Mucosa of descending colon (tissue), 3 donors: ENCODE results near the gene OR52N2. TPM values are rescaled to one million over a fixed set of nuclear protein-coding genes. Genes with fewer than 3 reads are reported as not detected.

Experiments
- ATAC-seq: fragments of 200-7000 bp; cut with Tn5 transposase; one replicate; pipeline ENCODE4 v1.9.1; 2020; ENCODE audit warnings: mild to moderate bottlenecking, moderate library complexity
- DNase-seq, 3 donors: peaks; one replicate each; pipeline ENCODE4 v3.0.0-alpha.2; 2020
- H3K36me3 ChIP-seq: fragments of 200-600 bp; one replicate; pipeline ENCODE4 v1.8.0; 2021; ENCODE audit warnings: low read depth, mild to moderate bottlenecking
- H3K4me1 ChIP-seq: fragments of 200-600 bp; one replicate; pipeline ENCODE4 v1.8.0; 2021; ENCODE audit warnings: low read depth, mild to moderate bottlenecking
- H3K4me3 ChIP-seq: fragments of 200-600 bp; one replicate; pipeline ENCODE4 v1.8.0; 2021; ENCODE audit warnings: mild to moderate bottlenecking
- H3K9me3 ChIP-seq: fragments of 200-600 bp; one replicate; pipeline ENCODE4 v1.8.0; 2021; ENCODE audit warnings: mild to moderate bottlenecking
- intact Hi-C, 2 donors: fragments of 100-400 bp; cut with DNase I in 1 of 2; cut with micrococcal nuclease in 1 of 2; formaldehyde crosslinking; loops; one replicate each; pipeline versions ENCODE4 v1.11.0 to v1.11.1; 2022; cut with DNase I, micrococcal nuclease
- total RNA-seq, 3 donors: library from RNA; stranded (reverse); fragmentation: NEBNext Ultra II Directional in 2 of 3; extraction: Animal tissue kit (Norgen Biotek cat#: 25700) in 2 of 3; gene quantifications; one replicate each; pipeline versions ENCODE4 v1.2.1 to v1.2.4, GENCODE V29; 2021 to 2023
- TF ChIP-seq, protein P1 (sequence below): fragments of 200-600 bp; IDR thresholded peaks from one replicate; pipeline ENCODE4 v1.8.0; 2022; ENCODE audit warnings: antibody characterized with exemption, mild to moderate bottlenecking
- donor health status: DM: no; HTN: no; CAD: no; lungs with moderate emphysema.
- donor health status: DM: no; HTN: no; CAD: no.
- donor health status: DM: no; HTN: yes; CAD: no.

Gene OR52N2
- total RNA-seq, 3 donors from 2014 or later = not detected

DNA sequence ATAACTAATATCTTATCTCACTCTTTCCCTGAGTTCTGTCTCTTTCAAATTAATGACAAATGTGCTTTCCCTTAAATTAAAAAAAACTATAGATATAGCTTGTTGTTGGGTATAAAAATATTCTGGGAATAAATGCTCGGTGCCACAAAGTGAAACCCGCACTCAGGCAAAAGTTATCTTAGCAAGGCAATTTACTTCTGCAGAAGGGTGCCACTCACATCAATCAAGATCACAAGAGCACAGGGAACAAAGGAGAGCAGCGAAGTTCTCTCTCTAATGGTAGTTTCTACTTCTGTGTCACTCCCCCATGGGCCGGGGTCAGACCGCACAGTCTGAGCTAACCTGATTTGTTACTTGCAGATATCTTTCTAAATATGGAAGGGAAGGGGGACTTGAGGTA lies 4.7 kb upstream of the OR52N2 start:
- no peaks in the 10 kb centered on the region for H3K36me3 ChIP-seq
- H3K4me1 ChIP-seq = no peaks in the 10 kb centered on the region
- no peak overlapping the region for H3K4me3 ChIP-seq
- no peak for ATAC-seq
- intact Hi-C loops = loop anchor here in 1 of 2 donors (10.0 kb wide), 1 partner anchor 329 kb away; no protein-coding TSS in a partner anchor
- TF ChIP-seq, protein P1, sequence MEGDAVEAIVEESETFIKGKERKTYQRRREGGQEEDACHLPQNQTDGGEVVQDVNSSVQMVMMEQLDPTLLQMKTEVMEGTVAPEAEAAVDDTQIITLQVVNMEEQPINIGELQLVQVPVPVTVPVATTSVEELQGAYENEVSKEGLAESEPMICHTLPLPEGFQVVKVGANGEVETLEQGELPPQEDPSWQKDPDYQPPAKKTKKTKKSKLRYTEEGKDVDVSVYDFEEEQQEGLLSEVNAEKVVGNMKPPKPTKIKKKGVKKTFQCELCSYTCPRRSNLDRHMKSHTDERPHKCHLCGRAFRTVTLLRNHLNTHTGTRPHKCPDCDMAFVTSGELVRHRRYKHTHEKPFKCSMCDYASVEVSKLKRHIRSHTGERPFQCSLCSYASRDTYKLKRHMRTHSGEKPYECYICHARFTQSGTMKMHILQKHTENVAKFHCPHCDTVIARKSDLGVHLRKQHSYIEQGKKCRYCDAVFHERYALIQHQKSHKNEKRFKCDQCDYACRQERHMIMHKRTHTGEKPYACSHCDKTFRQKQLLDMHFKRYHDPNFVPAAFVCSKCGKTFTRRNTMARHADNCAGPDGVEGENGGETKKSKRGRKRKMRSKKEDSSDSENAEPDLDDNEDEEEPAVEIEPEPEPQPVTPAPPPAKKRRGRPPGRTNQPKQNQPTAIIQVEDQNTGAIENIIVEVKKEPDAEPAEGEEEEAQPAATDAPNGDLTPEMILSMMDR = no peak
- no peak for DNase-seq
- H3K9me3 ChIP-seq = no peaks in the 10 kb centered on the region

DNA sequence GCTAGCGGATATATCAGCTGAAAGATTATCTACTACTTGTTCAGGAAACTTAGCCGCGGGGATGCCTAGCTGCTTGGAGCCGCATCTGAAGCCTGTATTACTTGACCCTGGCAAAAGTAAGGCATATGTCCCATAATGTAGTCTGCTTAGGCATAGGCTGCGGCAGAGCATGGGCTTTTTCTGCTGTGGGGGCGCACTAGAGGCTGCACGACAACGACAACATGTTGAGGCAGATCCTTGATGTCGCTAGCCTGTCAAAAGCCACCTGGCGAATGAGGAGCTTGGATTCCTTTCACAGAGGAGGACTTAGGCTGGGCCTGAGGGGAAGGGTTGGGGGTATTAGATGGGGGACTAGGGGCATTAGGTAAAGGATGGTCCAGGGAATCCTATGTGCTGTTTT lies 1.1 kb upstream of the OR52N2 start:
- Histone ChIP-seq H3K4me3 (no peak overlapping the region), H3K36me3 (no peaks in the 10 kb centered on the region), H3K4me1 (no peaks in the 10 kb centered on the region), H3K9me3 (no peaks in the 10 kb centered on the region)
- DNase-seq (no peak), ATAC-seq (no peak)
- intact Hi-C loops = loop anchor here (5.0 to 10.0 kb wide), 3 partner anchors 330 to 685 kb away; no protein-coding TSS in a partner anchor
- TF ChIP-seq, protein P1 = no peak

DNA sequence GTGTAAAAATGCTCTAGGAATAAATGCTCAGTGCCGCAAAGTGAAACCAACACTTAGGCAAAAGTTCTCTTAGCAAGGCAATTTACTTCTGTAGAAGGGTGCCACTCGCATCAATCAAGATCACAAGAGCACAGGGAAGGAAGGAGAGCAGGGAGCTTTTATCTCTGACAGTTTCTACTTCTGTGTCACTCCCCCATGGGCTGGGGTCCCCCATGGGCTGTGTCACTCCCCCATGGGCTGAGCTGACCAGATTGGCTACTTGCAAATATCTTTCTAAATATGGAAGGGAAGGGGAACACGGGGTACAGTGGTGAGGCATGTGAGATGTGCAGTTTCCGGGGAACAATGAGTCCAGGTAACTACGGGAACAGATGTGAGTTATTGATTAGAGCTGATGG lies 397 bp downstream of the OR52N2 start:
- Histone ChIP-seq H3K9me3 (no peaks in the 10 kb centered on the region), H3K36me3 (no peaks in the 10 kb centered on the region), H3K4me1 (no peaks in the 10 kb centered on the region), H3K4me3 (no peak overlapping the region)
- peak in 1 of 3 donors; percentile 3 for DNase-seq
- TF ChIP-seq, protein P1 = no peak
- intact Hi-C loops = loop anchor here (5.0 to 10.0 kb wide), 3 partner anchors 332 to 687 kb away; no protein-coding TSS in a partner anchor
- peak; percentile 41 for ATAC-seq

- no peaks in the 10 kb centered on the region for H3K9me3 ChIP-seq
- no peaks in the 10 kb centered on the region for H3K36me3 ChIP-seq
- no peak overlapping the region for H3K4me3 ChIP-seq
- TF ChIP-seq, protein P1 = no peak
- H3K4me1 ChIP-seq = no peaks in the 10 kb centered on the region
- ATAC-seq = no peak
- DNase-seq = no peak
- intact Hi-C loops = loop anchor here (5.0 to 10.0 kb wide), 3 partner anchors 333 to 688 kb away; no protein-coding TSS in a partner anchor
Measured at GRCh38 chr11:5809905-5810795, 1.4 kb downstream of the OR52N2 start.

- ATAC-seq = no peak
- H3K9me3 ChIP-seq = no peaks in the 10 kb centered on the region
- H3K4me1 ChIP-seq = no peaks in the 10 kb centered on the region
- H3K4me3 ChIP-seq = no peak overlapping the region
- no peak for DNase-seq
- H3K36me3 ChIP-seq = no peaks in the 10 kb centered on the region
- TF ChIP-seq, protein P1 = no peak
- intact Hi-C loops = no loop called here
Measured at GRCh38 chr11:5815534-5815933, 6.8 kb downstream of the OR52N2 start.
